HG03558 (cell line): ENCODE data around the gene CLMP.
"Not testable (repeated sequence)": the region's sequence is repeated elsewhere in the genome, so short reads cannot be mapped to it uniquely, and the experiment has no call there.

Source experiments
- ATAC-seq: cut with Tn5 transposase; IDR thresholded peaks from one replicate; pipeline ENCODE4 v1.9.1; 2021; ENCODE audit warnings: moderate number of reproducible peaks; ENCODE audit not compliant: unreplicated experiment; ENCODE audit errors: extremely low read depth

The CLMP gene

DNA sequence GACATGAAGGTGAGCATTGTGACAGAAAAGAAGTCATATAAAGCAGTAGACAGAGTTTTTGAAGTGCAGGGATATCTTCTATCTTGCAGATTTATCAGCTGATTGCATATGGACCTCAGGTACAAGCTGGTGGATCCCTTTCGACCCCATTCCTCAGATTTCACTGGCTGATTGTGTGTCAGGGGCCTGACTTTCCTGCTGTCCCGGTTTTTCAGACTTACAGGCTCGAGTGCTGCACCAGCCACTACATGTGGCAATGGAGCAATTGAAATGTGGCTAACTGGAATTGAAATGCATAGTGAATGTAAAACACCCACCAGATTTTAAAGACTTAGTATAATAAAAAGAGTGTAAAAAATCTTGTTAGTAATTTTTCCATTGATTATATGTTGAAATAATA lies 50.3 kb downstream of the CLMP start:
- ATAC-seq: no peak

DNA sequence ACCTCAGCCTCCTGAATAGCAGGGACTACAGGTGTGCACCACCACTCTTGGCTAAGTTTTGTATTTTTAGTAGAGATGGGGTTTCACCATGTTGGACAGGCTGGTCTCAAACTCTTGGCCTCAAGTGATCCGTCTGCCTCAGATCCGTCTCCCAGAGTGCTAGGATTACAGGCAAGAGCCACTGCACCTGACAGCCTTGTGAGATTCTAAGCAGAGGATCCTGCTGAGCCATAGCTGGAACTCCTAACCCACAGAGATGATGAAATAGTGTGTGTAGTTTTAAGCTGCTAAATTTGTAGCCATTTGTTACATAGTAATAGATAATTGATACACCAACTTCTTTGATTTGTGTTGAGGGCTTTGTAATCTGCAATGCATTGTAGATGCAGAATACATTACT lies 51.1 kb downstream of the CLMP start:
- ATAC-seq: no peak

GRCh38 chr11:123143476-123143875 lies 51.6 kb downstream of the CLMP start:
- no peak for ATAC-seq

DNA sequence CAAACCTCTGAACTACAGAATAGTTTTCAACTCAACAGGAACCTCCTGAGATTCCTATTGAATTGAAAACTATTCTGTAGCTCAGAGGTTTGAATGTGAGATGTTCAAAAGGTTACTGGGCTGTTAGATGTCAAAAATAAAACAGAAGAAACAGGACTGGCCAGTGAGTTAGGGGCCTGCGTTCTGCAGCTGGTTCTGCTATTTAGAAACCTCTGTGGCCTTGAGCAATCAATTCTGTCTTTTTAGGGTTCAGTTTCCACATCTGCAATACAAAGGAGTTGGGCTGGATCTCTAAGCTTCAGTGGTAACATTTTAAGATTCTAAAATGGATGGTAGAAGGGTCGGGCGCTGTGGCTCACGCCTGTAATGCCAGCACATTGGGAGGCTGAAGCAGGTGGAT lies 55.8 kb downstream of the CLMP start:
- ATAC-seq: no peak

DNA sequence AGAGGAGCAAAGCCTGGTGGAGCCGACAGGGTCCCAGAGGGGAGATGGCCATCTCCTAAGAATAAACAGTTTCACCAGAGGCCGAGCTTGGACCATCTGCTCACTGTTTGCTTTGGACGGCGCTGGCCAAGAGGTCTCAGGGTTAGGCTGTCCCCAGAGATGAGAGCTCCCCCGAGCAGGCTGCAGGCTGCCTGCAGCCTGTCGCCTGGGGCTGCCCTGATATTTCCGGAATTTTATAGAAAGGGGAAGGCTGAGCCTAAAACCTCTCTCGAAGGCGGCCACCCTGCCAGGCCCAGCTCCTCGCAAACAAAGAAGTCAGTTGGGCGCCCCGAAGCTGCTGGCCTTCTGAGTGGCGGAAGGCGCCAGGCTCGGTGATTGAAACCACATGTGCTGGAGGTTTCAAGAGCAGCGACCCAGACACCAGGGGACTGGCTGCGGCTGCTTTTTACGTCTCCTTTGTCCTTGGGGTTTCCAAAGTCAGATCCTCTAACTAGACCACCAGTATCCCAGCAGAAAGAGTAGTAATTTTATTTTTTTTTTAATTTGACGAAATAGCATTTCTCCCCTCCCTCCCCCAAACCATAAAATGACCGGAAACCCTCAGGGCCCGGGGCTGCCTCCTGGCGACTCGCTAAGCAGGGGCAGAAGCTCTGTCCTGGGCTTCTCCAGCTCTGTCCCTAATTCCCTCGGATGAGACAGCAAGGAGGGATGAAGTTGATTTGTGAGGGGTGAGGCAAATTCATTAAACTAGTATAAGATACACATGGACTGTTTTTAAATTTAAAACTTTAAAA lies 57.4 kb downstream of the CLMP start:
- no peak for ATAC-seq

GRCh38 chr11:123135863-123136446 lies 59.1 kb downstream of the CLMP start:
- ATAC-seq: no peak

DNA sequence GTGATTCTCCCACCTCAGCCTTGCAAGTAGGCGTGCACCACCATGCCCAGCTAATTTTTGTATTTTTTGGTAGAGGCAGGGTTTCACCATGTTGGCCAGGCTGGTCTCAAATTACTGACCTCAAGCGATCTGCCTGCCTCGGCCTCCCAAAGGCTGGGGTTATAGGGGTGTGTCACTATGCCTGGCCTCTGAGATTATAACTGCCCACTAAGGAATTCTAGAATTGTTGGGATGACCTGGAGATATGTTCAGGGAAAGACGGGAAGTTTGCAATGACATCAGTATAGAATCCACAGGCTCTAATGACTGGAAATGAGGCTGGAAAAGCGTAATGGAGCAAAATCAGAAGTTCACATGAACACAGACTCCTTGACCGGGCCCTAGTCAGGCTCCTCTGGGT lies 62.2 kb downstream of the CLMP start:
- ATAC-seq: no peak

GRCh38 chr11:123132034-123132766 lies 62.8 kb downstream of the CLMP start:
- ATAC-seq: not testable (repeated sequence)

DNA sequence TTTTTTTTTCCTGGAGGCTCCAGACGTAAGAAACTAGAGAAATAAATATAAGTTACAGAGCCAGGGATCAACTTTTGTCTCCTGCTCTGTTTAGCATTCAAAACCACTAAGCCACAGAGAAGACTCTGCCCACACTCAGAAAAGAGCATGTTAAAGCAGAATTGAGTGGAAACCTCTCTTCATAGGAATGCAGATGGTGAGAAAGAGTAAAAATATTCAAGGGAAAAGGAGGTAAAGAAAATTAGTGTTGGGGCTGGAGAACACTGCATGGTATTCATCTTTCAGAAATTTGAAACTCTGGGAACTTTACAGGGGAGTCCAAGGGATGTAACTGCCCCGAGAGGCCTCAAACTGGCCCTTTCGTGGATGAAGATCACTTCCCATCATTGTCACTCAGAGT lies 65.1 kb downstream of the CLMP start:
- ATAC-seq: no peak

- no peak for ATAC-seq
Measured at GRCh38 chr11:123125169-123125568, 69.9 kb downstream of the CLMP start.

GRCh38 chr11:123122852-123123251 lies 72.2 kb downstream of the CLMP start:
- ATAC-seq: no peak

GRCh38 chr11:123122341-123122740 lies 72.7 kb downstream of the CLMP start:
- ATAC-seq: no peak

DNA sequence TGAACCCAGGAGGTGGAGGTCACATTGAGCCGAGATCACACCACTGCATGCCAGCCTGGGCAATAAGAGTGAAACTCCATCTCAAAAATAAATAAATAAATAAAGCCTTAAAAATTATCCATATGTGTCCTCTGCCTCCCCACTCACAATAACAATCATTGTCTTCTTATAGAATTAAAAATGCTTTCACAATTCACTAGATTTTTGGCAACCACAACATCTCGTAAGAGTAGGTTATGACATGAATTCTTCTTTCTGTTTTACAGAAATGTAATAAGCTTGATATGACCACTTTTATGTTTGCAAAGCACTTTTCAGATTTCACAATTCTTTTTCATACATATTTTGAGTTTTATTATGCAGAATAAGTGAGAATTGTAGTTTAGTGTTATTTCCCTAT lies 78.6 kb downstream of the CLMP start:
- ATAC-seq: no peak

DNA sequence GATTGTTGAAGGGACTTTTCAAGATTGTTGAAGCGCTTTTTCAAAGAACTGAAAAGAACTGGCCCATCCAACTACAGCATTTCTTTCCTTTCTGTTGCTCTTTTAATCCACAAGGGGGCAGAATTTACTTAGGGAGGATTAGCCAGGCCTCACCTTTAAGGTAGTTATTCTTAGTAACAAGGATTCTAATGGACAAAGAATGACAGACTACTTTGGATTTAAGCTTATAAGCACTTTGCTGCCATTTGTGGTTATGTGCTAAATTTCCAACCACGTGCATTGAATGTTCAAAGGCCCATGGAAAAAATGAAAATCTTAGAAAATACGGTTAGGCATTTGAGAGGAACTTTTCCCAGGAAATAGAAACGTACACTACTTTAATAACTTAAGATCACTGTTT lies 83.6 kb downstream of the CLMP start:
- no peak for ATAC-seq

DNA sequence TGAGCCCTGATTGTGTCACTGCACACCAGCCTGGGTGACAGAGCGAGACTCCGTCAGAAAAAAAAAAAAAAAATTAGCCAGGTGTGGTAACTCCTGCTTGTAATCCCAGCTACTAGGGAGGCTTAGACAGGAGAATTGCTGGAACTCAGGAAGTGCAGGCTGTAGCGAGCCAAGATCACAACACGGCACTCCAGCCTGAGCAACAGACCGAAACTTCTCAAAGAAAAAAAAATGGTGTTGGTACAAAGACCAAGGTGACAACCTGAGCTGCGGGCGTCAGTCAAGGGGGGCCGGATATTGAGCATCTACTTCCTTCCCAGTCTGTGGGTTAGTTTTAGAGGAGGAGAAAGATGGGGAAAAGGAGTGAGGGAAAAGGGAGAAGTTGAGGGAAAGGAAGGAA lies 84.7 kb downstream of the CLMP start:
- ATAC-seq: no peak

GRCh38 chr11:123107945-123108495 lies 87.0 kb downstream of the CLMP start:
- no peak for ATAC-seq

DNA sequence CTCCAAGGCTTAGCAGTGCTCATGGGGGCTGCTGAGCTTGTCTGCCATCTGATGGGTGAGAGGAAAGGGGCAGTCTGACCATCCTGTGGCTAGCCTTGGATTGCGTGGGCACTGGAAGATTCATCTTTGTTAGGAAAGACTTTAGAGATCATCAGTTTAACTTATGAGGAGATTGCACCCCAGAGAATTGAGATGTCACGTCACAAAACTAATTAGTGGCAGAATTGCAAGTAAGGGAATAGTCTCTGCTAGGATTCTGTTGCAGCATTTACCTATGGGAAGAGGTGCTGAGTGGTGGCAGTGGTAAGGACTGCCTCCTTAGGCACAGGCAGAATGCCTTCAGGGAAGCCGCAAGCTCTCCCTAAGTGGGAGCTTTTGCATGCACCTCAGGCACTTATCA lies 90.4 kb downstream of the CLMP start:
- no peak for ATAC-seq

DNA sequence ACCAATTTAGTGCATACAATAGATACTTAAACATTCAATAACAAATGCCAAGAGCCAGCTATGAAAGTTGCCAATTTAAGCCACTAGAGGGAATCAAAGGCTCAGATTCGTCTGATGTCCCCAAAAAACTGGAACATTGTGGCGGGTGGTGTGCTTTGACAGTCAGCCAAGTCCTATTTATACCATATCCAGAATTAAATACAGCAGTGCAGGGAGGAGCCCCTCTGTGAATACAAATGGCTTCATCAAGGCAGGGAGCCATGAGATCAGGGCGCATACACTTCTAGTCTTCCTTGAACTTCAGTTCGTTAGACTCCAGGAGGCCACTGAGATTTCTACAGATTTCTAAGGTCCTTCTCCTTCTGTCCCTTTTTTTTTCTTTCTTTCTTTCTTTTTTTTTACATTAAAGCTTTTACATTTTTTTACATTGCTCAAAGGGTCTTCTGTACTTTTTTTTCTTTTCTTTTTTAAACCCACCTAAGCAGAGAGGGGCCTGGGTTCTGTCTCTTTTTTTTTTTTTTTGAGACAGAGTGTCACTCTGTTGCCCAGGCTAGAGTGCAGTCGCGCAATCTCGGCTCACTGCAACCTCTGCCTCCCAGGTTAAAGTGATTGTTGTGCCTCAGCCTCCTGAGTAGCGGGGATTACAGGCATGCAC lies 91.6 kb downstream of the CLMP start:
- ATAC-seq: no peak

DNA sequence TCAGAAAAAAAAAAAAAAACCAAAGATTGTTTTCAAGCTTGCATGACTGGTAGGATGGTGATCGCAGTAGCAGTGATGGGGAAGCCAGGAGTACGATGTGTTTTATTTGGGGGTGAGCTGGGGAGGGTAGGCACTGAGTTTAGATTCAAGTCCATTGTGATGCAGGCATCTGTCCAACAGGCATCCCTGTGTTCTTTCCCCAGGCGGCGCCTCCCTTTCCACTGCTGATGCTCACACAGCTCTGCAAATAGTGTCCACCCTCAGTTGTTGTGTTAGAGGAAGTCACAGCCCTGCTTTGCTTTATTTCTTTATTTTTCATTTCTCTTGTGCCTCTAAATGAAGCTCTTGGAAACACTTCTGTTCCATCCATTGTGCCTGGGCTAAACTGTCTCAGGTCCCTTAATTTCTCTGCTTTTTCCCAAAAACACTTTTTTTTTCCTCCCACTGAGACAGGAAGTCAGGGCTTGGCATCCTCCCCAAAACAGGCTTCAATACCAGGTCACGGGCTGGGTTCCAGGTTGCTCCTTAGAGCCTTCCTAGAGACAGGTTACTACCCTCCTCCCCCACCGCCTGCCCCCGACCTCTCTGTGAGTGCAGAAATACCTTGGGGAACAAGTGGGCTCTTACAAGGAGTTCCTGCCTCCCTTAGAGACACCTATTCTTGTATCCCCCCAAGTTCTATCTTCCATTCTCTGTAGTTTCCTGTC lies 94.5 kb downstream of the CLMP start:
- no peak for ATAC-seq

DNA sequence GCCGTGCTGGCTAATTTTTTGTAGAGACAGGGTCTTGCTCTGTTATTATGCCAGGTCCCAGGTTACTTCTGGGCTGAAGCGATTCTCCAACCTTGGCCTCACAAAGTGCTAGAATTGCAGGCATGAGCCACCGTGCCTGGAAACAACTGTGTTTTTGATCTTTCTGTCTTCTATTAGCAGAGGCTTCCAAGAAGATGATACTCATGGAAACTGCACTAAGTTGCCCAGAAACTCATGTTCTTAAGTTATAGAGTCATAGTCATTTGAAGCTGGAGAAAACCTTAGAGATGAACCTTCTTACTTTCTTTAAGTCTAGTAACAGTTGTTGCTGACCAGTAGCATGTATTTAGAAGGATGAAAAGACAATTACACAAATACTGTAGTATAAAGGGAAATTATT lies 96.1 kb downstream of the CLMP start:
- ATAC-seq: no peak
